ENCODE measurements around the gene ECT2.
A peak's percentile ranks its signal among the peaks of the same experiment; 100 is the strongest.
"Not testable (repeated sequence)": the region's sequence is repeated elsewhere in the genome, so short reads cannot be mapped to it uniquely, and the experiment has no call there.

The ECT2 gene

GRCh38 chr3:172866726-172867350 is 116.3 kb downstream of the ECT2 start:
- not testable (repeated sequence) for DNase-seq (ENCODE audit: low read depth)

GRCh38 chr3:172868582-172869200 is 118.2 kb downstream of the ECT2 start:
- DNase-seq (ENCODE audit: low read depth) = no peak

- peak; percentile 18 for DNase-seq (ENCODE audit: low read depth)
These were observed 118.8 kb downstream of the ECT2 start for GRCh38 chr3:172869368-172869771.

- no peak for DNase-seq (ENCODE audit: low read depth)
These were observed 119.4 kb downstream of the ECT2 start for GRCh38 chr3:172869784-172870518.
